ENCODE measurements around the gene HMX2. TPM values are rescaled to one million over a fixed set of nuclear protein-coding genes. Genes with fewer than 3 reads are reported as not detected.
A peak's percentile ranks its signal among the peaks of the same experiment; 100 is the strongest.

The HMX2 gene
- total RNA-seq, 1 donor from 2014 or later: not detected

DNA sequence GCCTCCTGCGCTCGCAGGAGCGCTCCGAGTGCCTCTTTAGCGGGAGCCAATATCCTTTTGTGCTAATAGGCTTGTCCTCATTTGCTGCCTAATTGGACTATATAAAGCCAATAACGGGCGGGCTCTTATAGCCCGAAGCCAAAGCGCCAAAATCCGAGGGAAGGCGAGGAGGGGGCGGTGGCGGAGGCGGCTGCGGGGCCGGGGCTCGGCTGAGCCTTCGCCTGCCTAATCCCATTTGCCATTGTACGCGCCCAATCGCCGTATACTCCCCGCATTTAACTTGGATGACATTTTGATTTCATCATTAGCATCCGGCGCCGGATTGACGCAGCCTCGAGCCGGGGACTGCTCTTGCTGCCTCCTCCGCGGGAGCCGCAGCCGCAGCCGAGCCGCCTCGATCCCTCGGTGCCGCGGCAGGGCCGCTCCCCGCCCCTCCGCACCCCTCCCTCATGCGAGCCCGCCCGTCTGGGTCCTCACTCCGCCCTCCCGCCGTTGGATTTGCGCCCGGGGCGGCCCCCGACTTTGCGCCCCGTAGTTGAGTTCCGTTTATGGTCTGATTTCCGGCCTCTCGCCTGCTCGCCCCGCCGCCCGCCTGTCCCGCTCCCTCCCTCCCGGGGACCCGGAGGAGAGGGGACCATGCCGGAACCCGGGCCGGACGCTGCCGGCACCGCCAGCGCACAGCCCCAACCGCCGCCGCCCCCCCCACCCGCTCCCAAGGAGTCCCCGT is 12.4 kb upstream of the HMX2 start, which contains the start of gene HMX3:
Gene HMX3, plus strand, starts transcription at position 556 of the 727 bp plus-strand sequence. Its CDS starts 81 bp downstream, at position 637.
- DNase-seq: no peak
- Histone ChIP-seq H3K9me3 (no peaks in the 10 kb centered on the region), H3K27ac (no peak within 1 kb of the TSS), H3K27me3 (ENCODE audit: low read depth) (peaks cover 100% of the 10 kb centered on the region), H3K36me3 (no peaks in the 10 kb centered on the region), H3K4me3 (peak within 1 kb of the TSS; percentile 53), H3K4me1 (peaks cover 61% of the 10 kb centered on the region)
- TF ChIP-seq, protein P1, sequence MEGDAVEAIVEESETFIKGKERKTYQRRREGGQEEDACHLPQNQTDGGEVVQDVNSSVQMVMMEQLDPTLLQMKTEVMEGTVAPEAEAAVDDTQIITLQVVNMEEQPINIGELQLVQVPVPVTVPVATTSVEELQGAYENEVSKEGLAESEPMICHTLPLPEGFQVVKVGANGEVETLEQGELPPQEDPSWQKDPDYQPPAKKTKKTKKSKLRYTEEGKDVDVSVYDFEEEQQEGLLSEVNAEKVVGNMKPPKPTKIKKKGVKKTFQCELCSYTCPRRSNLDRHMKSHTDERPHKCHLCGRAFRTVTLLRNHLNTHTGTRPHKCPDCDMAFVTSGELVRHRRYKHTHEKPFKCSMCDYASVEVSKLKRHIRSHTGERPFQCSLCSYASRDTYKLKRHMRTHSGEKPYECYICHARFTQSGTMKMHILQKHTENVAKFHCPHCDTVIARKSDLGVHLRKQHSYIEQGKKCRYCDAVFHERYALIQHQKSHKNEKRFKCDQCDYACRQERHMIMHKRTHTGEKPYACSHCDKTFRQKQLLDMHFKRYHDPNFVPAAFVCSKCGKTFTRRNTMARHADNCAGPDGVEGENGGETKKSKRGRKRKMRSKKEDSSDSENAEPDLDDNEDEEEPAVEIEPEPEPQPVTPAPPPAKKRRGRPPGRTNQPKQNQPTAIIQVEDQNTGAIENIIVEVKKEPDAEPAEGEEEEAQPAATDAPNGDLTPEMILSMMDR (IDR thresholded peaks at IDR 0.05): no peak
- intact Hi-C loops (cut with DNase I): no loop called here
- no peak for ATAC-seq

DNA sequence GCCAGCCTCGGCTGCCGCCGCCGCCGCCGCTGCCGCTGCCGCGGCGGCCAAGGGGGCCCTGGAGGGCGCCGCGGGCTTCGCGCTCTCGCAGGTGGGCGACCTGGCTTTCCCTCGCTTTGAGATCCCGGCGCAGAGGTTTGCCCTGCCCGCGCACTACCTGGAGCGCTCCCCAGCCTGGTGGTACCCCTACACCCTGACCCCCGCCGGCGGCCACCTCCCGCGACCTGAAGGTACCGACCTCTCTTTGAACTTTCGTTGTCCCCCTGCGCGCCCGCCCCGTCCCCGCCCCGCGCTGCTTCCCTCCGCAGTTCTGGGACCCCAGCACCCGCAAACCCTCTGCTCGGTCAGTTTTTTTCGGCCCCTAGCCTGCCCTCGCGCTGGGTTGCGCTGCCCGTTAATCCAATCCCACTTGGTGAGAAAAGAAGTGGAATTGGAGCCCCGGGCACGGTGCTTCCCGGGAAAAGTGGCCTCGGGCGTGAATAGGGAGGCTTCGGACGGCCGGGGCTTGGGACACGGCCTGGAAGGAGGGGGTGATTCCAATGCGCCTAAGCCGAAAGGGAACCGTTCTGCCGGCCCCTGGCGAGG is 11.6 kb upstream of the HMX2 start:
- TF ChIP-seq, protein P1 (IDR thresholded peaks at IDR 0.05): no peak
- Histone ChIP-seq H3K4me1 (peaks cover 61% of the 10 kb centered on the region), H3K27ac (no peak overlapping the region), H3K4me3 (peak overlapping the region; percentile 53), H3K36me3 (no peaks in the 10 kb centered on the region), H3K27me3 (ENCODE audit: low read depth) (peaks cover 100% of the 10 kb centered on the region), H3K9me3 (no peaks in the 10 kb centered on the region)
- ATAC-seq (no peak), DNase-seq (no peak)
- intact Hi-C loops (cut with DNase I): no loop called here

DNA sequence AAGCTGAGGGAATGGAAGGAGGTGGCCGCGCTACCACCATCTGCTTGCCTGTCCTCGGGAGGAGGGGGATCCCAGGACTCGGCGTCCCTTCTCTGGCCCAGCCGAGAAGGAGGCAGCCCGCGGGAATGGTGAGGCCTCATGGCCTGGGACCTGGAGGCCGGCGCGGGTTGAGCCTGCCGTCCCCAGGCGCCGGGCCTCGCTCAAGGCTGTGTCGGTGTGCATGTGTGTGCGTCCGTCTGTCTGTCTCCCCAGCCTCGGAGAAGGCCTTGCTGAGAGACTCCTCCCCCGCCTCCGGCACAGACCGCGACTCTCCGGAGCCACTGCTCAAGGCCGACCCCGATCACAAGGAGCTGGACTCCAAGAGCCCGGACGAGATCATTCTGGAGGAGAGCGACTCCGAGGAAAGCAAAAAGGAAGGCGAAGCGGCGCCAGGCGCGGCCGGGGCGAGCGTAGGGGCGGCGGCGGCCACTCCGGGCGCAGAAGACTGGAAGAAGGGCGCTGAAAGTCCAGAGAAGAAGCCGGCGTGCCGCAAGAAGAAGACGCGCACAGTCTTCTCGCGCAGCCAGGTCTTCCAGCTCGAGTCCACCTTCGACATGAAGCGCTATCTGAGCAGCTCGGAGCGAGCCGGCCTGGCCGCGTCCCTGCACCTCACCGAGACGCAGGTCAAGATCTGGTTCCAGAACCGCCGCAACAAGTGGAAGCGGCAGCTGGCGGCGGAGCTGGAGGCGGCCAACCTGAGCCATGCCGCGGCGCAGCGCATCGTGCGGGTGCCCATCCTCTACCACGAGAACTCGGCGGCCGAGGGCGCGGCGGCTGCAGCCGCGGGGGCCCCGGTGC is 10.9 kb upstream of the HMX2 start:
- DNase-seq: no peak
- Histone ChIP-seq H3K9me3 (no peaks in the 10 kb centered on the region), H3K36me3 (no peaks in the 10 kb centered on the region), H3K4me1 (peaks cover 61% of the 10 kb centered on the region), H3K27me3 (ENCODE audit: low read depth) (peaks cover 100% of the 10 kb centered on the region), H3K4me3 (peak overlapping the region; percentile 53), H3K27ac (no peak overlapping the region)
- no peak for ATAC-seq
- TF ChIP-seq, protein P1 (IDR thresholded peaks at IDR 0.05): no peak
- intact Hi-C loops (cut with DNase I): no loop called here

DNA sequence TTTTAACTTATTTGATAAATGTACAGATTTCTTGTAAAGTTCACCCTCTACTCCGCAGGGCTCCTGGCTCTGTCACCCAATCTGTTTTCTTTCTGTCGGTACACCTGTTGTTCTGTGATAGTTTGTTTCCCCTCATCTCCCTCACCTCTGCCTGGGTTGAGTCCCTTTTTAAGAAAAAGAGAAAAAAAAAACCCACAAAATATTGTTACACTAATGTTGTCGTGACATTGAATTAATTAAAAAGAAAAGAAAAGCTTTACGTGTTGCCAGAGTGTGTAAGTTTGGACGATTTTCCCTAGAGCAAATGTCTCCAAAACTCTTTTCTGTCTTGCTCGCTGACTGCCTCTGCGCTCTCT is 8.8 kb upstream of the HMX2 start:
- H3K27me3 ChIP-seq (ENCODE audit: low read depth): peaks cover 100% of the 10 kb centered on the region
- no peak for ATAC-seq
- intact Hi-C loops (cut with DNase I): no loop called here
- TF ChIP-seq, protein P1 (IDR thresholded peaks at IDR 0.05): no peak
- no peaks in the 10 kb centered on the region for H3K9me3 ChIP-seq
- H3K27ac ChIP-seq: no peak overlapping the region
- H3K4me3 ChIP-seq: no peak overlapping the region
- H3K4me1 ChIP-seq: peaks cover 46% of the 10 kb centered on the region
- no peaks in the 10 kb centered on the region for H3K36me3 ChIP-seq
- DNase-seq: no peak

DNA sequence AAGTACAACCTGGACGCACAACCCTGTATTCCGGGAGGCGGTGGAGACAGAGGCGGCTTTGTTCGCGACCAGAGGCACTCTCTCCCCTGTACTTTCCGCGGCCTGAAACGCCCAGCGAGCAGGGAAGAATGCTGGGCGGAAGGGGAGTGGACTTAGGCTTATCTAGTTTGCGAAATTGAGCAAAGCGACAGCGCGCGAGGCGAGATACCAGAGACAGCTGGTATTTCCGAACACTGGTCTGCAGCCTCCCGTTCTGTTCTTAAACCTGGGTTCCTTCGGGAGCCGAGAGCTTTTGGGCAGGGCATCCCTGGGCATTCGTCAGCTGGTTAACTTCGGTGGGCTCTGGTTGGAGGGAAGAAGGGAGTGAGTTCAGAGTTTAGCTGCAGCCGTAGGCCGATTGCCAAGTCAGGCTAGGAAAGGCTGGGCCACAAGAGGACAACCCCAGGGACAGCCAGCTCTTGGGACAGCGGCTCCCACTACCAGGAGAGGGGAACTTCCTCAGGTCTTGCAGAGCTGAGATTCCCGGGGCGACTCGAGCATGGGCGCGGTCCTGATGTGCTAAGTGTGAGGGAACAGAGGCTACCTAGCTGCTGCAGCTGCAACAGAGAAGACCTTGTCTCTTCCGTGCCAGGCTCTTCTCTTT is 8.3 kb upstream of the HMX2 start:
- H3K36me3 ChIP-seq: no peaks in the 10 kb centered on the region
- DNase-seq (no peak), ATAC-seq (peak in 1 of 2 donors; percentile 33)
- TF ChIP-seq, protein P1 (IDR thresholded peaks at IDR 0.05): no peak
- H3K9me3 ChIP-seq: no peaks in the 10 kb centered on the region
- H3K27me3 ChIP-seq (ENCODE audit: low read depth): peaks cover 100% of the 10 kb centered on the region
- no peak overlapping the region for H3K27ac ChIP-seq
- intact Hi-C loops (cut with DNase I): no loop called here
- peaks cover 41% of the 10 kb centered on the region for H3K4me1 ChIP-seq
- no peak overlapping the region for H3K4me3 ChIP-seq

Measured in lower lobe of right lung (tissue), 2 donors.